ENCODE measurements around the gene NAALADL2. TPM values are rescaled to one million over a fixed set of nuclear protein-coding genes. Genes with fewer than 3 reads are reported as not detected.
"Not testable (repeated sequence)": the region's sequence is repeated elsewhere in the genome, so short reads cannot be mapped to it uniquely, and the experiment has no call there.

The NAALADL2 gene
- total RNA-seq, 4 donors from 2014 or later, result 0.26 to 218 (median 17.4) TPM

GRCh38 chr3:175445741-175446140 lies 586.6 kb downstream of the NAALADL2 start:
- DNase-seq, result no peak
- Histone ChIP-seq H3K9me3 (no peaks in the 10 kb centered on the region), H3K27me3 (no peaks in the 10 kb centered on the region), H3K4me1 (no peaks in the 10 kb centered on the region), H3K27ac (no peak overlapping the region), H3K4me3 (no peak overlapping the region), H3K36me3 (no peaks in the 10 kb centered on the region)
- intact Hi-C loops (cut with DNase I; ENCODE audit: low total_unique reads), result no loop called here
- TF ChIP-seq POLR2A (IDR thresholded peaks at IDR 0.05) (no peak), CTCF (IDR thresholded peaks at IDR 0.05) (no peak)

GRCh38 chr3:175447521-175447920 lies 588.4 kb downstream of the NAALADL2 start:
- intact Hi-C loops (cut with DNase I; ENCODE audit: low total_unique reads), result no loop called here
- no peaks in the 10 kb centered on the region for H3K27me3 ChIP-seq
- no peaks in the 10 kb centered on the region for H3K9me3 ChIP-seq
- no peaks in the 10 kb centered on the region for H3K4me1 ChIP-seq
- no peaks in the 10 kb centered on the region for H3K36me3 ChIP-seq
- no peak for TF ChIP-seq CTCF (IDR thresholded peaks at IDR 0.05)
- TF ChIP-seq POLR2A (IDR thresholded peaks at IDR 0.05), result no peak
- H3K27ac ChIP-seq, result no peak overlapping the region
- no peak for DNase-seq
- no peak overlapping the region for H3K4me3 ChIP-seq

DNA sequence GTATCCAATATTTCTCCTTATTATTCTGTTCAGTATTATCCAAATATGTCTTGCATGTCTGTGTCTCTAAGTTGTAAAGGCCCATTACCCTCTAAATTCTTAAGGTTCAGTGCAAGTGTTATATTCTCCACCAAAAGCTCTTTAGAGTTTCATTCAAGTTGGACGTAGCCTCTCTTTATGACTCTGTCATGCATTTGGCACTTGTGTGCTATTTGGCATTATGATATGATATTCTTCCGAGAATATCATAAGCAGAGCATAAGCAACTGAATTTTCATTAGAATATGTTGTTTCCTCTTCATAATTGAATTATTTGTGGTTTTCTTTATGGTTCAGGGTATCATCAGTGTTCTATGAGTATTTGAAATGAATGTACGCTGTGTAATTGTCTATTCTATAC lies 594.2 kb downstream of the NAALADL2 start:
- no peak for DNase-seq
- no peaks in the 10 kb centered on the region for H3K4me1 ChIP-seq
- intact Hi-C loops (cut with DNase I; ENCODE audit: low total_unique reads), result no loop called here

GRCh38 chr3:175456466-175456865 lies 597.3 kb downstream of the NAALADL2 start:
- TF ChIP-seq POLR2A (IDR thresholded peaks at IDR 0.05) (no peak), CTCF (IDR thresholded peaks at IDR 0.05) (no peak)

More for the DNA sequence above, 594.2 kb downstream of the NAALADL2 start:
- H3K4me3 ChIP-seq, result no peak overlapping the region
- no peaks in the 10 kb centered on the region for H3K27me3 ChIP-seq
- TF ChIP-seq POLR2A (IDR thresholded peaks at IDR 0.05) (no peak), CTCF (IDR thresholded peaks at IDR 0.05) (no peak)
- no peak overlapping the region for H3K27ac ChIP-seq
- no peaks in the 10 kb centered on the region for H3K36me3 ChIP-seq
- no peaks in the 10 kb centered on the region for H3K9me3 ChIP-seq

GRCh38 chr3:175457301-175457700 lies 598.2 kb downstream of the NAALADL2 start:
- intact Hi-C loops (cut with DNase I; ENCODE audit: low total_unique reads), result no loop called here
- no peak overlapping the region for H3K4me3 ChIP-seq

More at GRCh38 chr3:175456466-175456865, 597.3 kb downstream of the NAALADL2 start:
- intact Hi-C loops (cut with DNase I; ENCODE audit: low total_unique reads), result no loop called here
- no peak for DNase-seq
- Histone ChIP-seq H3K27me3 (no peaks in the 10 kb centered on the region), H3K9me3 (no peaks in the 10 kb centered on the region), H3K4me1 (no peaks in the 10 kb centered on the region), H3K27ac (no peak overlapping the region), H3K4me3 (no peak overlapping the region), H3K36me3 (no peaks in the 10 kb centered on the region)

GRCh38 chr3:175460849-175461399 lies 601.8 kb downstream of the NAALADL2 start:
- H3K4me1 ChIP-seq; H3K9me3 ChIP-seq; DNase-seq; H3K36me3 ChIP-seq; H3K27ac ChIP-seq; intact Hi-C loops (cut with DNase I; ENCODE audit: low total_unique reads); H3K27me3 ChIP-seq; H3K4me3 ChIP-seq: not testable (repeated sequence)

More at GRCh38 chr3:175457301-175457700, 598.2 kb downstream of the NAALADL2 start:
- TF ChIP-seq POLR2A (IDR thresholded peaks at IDR 0.05) (no peak), CTCF (IDR thresholded peaks at IDR 0.05) (no peak)
- DNase-seq, result no peak
- no peaks in the 10 kb centered on the region for H3K36me3 ChIP-seq
- H3K4me1 ChIP-seq, result no peaks in the 10 kb centered on the region
- no peak overlapping the region for H3K27ac ChIP-seq
- H3K27me3 ChIP-seq, result no peaks in the 10 kb centered on the region
- H3K9me3 ChIP-seq, result no peaks in the 10 kb centered on the region

Measured in uterus (tissue), 4 donors.